ENCODE results near the gene ASIP.

DNA sequence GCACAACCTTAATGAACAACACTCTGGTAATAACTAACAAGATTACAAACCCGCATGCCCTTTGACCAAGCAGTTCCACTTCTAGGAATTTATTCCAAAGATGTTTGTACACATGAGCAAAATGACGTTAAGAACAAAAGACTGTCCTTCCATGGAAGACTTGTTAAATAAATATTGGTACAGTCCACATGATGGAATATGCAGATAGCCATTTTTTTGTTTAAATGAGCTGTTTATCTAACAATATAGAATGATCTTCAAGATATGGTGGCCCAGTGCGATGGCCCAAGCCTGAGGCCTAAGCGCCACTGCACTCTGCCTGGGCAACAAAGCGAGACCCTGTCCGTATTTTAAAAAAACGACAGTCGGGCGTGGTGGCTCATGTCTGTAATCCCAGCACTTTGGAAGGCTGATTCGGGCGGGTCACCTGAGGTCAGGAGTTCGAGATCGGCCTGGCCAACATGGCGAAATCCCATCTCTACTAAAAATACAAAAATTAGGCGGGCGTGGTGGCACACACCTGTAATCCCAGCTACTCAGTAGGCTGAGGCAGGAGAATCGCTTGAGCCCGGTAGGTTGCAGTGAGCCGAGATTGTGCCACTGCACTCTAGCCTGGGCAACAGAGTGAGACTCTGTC is 69.4 kb downstream of the ASIP start:
- TF ChIP-seq, protein P1, sequence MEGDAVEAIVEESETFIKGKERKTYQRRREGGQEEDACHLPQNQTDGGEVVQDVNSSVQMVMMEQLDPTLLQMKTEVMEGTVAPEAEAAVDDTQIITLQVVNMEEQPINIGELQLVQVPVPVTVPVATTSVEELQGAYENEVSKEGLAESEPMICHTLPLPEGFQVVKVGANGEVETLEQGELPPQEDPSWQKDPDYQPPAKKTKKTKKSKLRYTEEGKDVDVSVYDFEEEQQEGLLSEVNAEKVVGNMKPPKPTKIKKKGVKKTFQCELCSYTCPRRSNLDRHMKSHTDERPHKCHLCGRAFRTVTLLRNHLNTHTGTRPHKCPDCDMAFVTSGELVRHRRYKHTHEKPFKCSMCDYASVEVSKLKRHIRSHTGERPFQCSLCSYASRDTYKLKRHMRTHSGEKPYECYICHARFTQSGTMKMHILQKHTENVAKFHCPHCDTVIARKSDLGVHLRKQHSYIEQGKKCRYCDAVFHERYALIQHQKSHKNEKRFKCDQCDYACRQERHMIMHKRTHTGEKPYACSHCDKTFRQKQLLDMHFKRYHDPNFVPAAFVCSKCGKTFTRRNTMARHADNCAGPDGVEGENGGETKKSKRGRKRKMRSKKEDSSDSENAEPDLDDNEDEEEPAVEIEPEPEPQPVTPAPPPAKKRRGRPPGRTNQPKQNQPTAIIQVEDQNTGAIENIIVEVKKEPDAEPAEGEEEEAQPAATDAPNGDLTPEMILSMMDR (IDR thresholded peaks at IDR 0.05) = no peak
- TF ChIP-seq POLR2AphosphoS5 (IDR thresholded peaks at IDR 0.05; ENCODE audit: insufficient read depth in 1 of 2, low read depth in 1 of 2) = no peak
